Transverse colon (tissue), 4 donors: ENCODE measurements around the gene CEBPE. TPM values are rescaled to one million over a fixed set of nuclear protein-coding genes. Genes with fewer than 3 reads are reported as not detected.
A peak's percentile ranks its signal among the peaks of the same experiment; 100 is the strongest.

Experiments used
- DNase-seq: peaks from one replicate; pipeline ENCODE4 v3.0.0-alpha.2; 2019
- H3K27ac ChIP-seq, 4 donors: fragments of 200-600 bp; sonication (generic); 2 replicates each; pipeline ENCODE4 v1.5.1; 2016 to 2018; ENCODE audit warnings: inconsistent platforms in 4 of 4
- H3K27me3 ChIP-seq: fragments of 200-600 bp; sonication (generic); 2 replicates; pipeline ENCODE4 v1.5.1; 2017; ENCODE audit warnings: inconsistent platforms
- H3K36me3 ChIP-seq, 4 donors: fragments of 200-600 bp; sonication (generic); 2 replicates each; pipeline ENCODE4 v1.5.1; 2017 to 2019; ENCODE audit warnings: inconsistent platforms in 4 of 4
- H3K4me1 ChIP-seq, 4 donors: fragments of 200-600 bp; sonication (generic); 2 replicates each; pipeline ENCODE4 v1.5.1; 2017 to 2020; ENCODE audit warnings: inconsistent platforms in 4 of 4
- H3K4me3 ChIP-seq, 4 donors: fragments of 200-600 bp; sonication (generic); 1 replicate in 1 of 4; 2 replicates in 3 of 4; pipeline versions ENCODE4 v1.5.1 to v1.6.1; 2017 to 2019; ENCODE audit warnings: inconsistent platforms in 4 of 4
- H3K9me3 ChIP-seq, 2 donors: fragments of 200-600 bp; sonication (generic); 2 replicates each; pipeline ENCODE4 v1.5.1; 2017 to 2019; ENCODE audit warnings: inconsistent platforms in 2 of 2
- CTCF ChIP-seq, 5 experiments: fragments of 200-600 bp in 3 of 5; fragments of 450-650 bp in 2 of 5; sonication (generic) in 3 of 5; IDR thresholded peaks; 1 replicate in 2 of 5; 2 replicates in 3 of 5; pipeline ENCODE4 v1.5.1; 2016 to 2017; ENCODE audit warnings: antibody characterized with exemption in 5 of 5, inconsistent platforms in 3 of 5, mild to moderate bottlenecking in 2 of 5, moderate library complexity in 1 of 5
- EP300 ChIP-seq: sonication (generic); formaldehyde crosslinking; IDR thresholded peaks from one replicate; pipeline ENCODE4 v1.6.1; 2017; ENCODE audit warnings: antibody characterized with exemption, low read depth
- POLR2A ChIP-seq: fragments of 450-650 bp; IDR thresholded peaks from one replicate; pipeline ENCODE4 v1.6.1; 2016; ENCODE audit warnings: antibody characterized with exemption, mild to moderate bottlenecking, moderate library complexity
- POLR2AphosphoS5 ChIP-seq, 3 donors: sonication (generic); formaldehyde crosslinking; IDR thresholded peaks; one replicate each; pipeline ENCODE4 v1.6.1; 2016; ENCODE audit warnings: antibody characterized with exemption in 3 of 3
- WGBS, 2 donors: methylation state at CpG; one replicate each; pipeline ENCODE4 v1.1.5; 2018; ENCODE audit warnings: low coverage in 1 of 2; 5-methylcytosine and 5-hydroxymethylcytosine counted together
- in situ Hi-C, 4 donors: fragments of 200-750 bp; cut with MboI; loops; one replicate each; pipeline versions ENCODE4 v1.15.0 to v1.15.1; 2017; ENCODE audit warnings: low sequenced_read_pairs in 3 of 4, low pct_ligation_motif_present in 1 of 4, low pct_unique_long_range_greater_than_20kb in 1 of 4
- intact Hi-C: fragments of 100-400 bp; cut with DNase I; formaldehyde crosslinking; loops from one replicate; pipeline ENCODE4 v1.15.1; 2023; ENCODE audit warnings: low total_unique reads
- small RNA-seq, 4 donors: library from RNA; depleted of rRNA; stranded (forward); fragments of <200 nt; gene quantifications; one replicate each; pipeline ENCODE3, GENCODE V24; 2016
- total RNA-seq, 4 donors: library from RNA; depleted of rRNA; stranded (reverse); fragments of >200 nt; gene quantifications; one replicate each; pipeline ENCODE4 v1.1.0, GENCODE V29; 2016

CEBPE gene
- total RNA-seq, 4 donors from 2014 or later: not detected

- no peaks in the 10 kb centered on the region for H3K27me3 ChIP-seq
- 83% methylated on average over 14 of the region's 14 CpGs; no CpG with 5 or more reads in 1 of the 2 donors for WGBS, 2 donors
- intact Hi-C loops (no loop called here), in situ Hi-C loops (loop anchor here in 2 of 4 donors (10.0 kb wide), 2 partner anchors 83 to 93 kb away; partner anchors contain the start of gene AJUBA (in 1 of the 2))
- H3K36me3 ChIP-seq: peaks cover 0 to 54% (median 19%) of the 10 kb centered on the region in 4 donors
- no peak for TF ChIP-seq POLR2AphosphoS5 (IDR thresholded peaks at IDR 0.05)
- TF ChIP-seq CTCF (IDR thresholded peaks at IDR 0.05): no peak
- no peak for TF ChIP-seq POLR2A
- no peak for TF ChIP-seq EP300
- no peak overlapping the region for H3K4me3 ChIP-seq
- peaks cover 10 to 44% (median 28%) of the 10 kb centered on the region in 4 donors for H3K4me1 ChIP-seq
- no peaks in the 10 kb centered on the region for H3K9me3 ChIP-seq
- DNase-seq: no peak
- peak overlapping the region in 1 of 4 donors; percentile 39 for H3K27ac ChIP-seq
These were observed 50.9 kb downstream of the CEBPE start for GRCh38 chr14:23067847-23068788.

Small RNAs within 50 kb of the gene (small RNA-seq; reads per million reads assigned to genes)
- gene RNU6-1138P: 0 reads per million in 4 donors

Other genes with a start within 250 kb of the CEBPE start
- gene LRP10, start 247.5 kb downstream of the CEBPE start, total RNA-seq: 100 to 1,000 TPM in 3 of 4 donors, 10 to 100 TPM in 1; 88.8 to 232 (median 180) TPM
- gene REM2, start 236.0 kb downstream of the CEBPE start, total RNA-seq: 1 to 10 TPM in 2 of 4 donors, under 1 TPM in 1, not detected in 1; 0.27 to 5.2 (median 2.1) TPM
- gene RBM23, start 200.1 kb downstream of the CEBPE start, total RNA-seq: 100 to 1,000 TPM in 3 of 4 donors, 10 to 100 TPM in 1; 96.4 to 186 (median 114) TPM
- 10 to 100 TPM; 32.2 to 92.3 (median 43.4) TPM for gene PRMT5, start 189.9 kb downstream of the CEBPE start, total RNA-seq
- 10 to 100 TPM; 66.2 to 98.9 (median 85.1) TPM for gene HAUS4, start 162.2 kb downstream of the CEBPE start, total RNA-seq
- 1 to 10 TPM in 3 of 4 donors, not detected in 1; 1.8 to 5.2 (median 3.7) TPM for gene AJUBA, start 136.7 kb downstream of the CEBPE start, total RNA-seq
- gene C14orf93, start 109.1 kb downstream of the CEBPE start, total RNA-seq: 10 to 100 TPM; 17.1 to 41.2 (median 23.9) TPM
- gene PSMB5, start 84.4 kb downstream of the CEBPE start, total RNA-seq: 10 to 100 TPM in 3 of 4 donors, 1 to 10 TPM in 1; 8.6 to 85.1 (median 42.5) TPM
- gene PSMB11, start 77.0 kb downstream of the CEBPE start, total RNA-seq: not detected
- gene CDH24, start 61.7 kb downstream of the CEBPE start, total RNA-seq: 1 to 10 TPM; 1.2 to 6.0 (median 4.2) TPM
- gene ACIN1, start 24.1 kb downstream of the CEBPE start, total RNA-seq: 100 to 1,000 TPM; 137 to 303 (median 222) TPM
- 10 to 100 TPM in 3 of 4 donors, 1 to 10 TPM in 1; 3.6 to 33.7 (median 32.0) TPM for gene C14orf119, start 23.8 kb downstream of the CEBPE start, total RNA-seq
- not detected for gene CIROP, start 14.3 kb downstream of the CEBPE start, total RNA-seq
- 10 to 100 TPM in 3 of 4 donors, 1 to 10 TPM in 1; 5.2 to 29.1 (median 14.2) TPM for gene SLC7A8, start 64.4 kb upstream of the CEBPE start, total RNA-seq
- gene RNF212B, start 118.7 kb upstream of the CEBPE start, total RNA-seq: not detected
- gene HOMEZ, start 166.9 kb upstream of the CEBPE start, total RNA-seq: 10 to 100 TPM in 2 of 4 donors, 1 to 10 TPM in 2; 1.9 to 12.9 (median 8.6) TPM
- gene PPP1R3E, start 183.6 kb upstream of the CEBPE start, total RNA-seq: 10 to 100 TPM in 3 of 4 donors, 1 to 10 TPM in 1; 9.1 to 13.9 (median 11.0) TPM
- gene BCL2L2, start 187.6 kb upstream of the CEBPE start, total RNA-seq: 10 to 100 TPM; 23.9 to 49.0 (median 43.0) TPM
- 100 to 1,000 TPM in 1 of 4 donors, 10 to 100 TPM in 3; 50.0 to 149 (median 63.7) TPM for gene PABPN1, start 202.2 kb upstream of the CEBPE start, total RNA-seq
- 10 to 100 TPM in 1 of 4 donors, 1 to 10 TPM in 3; 4.0 to 14.2 (median 8.5) TPM for gene SLC22A17, start 233.6 kb upstream of the CEBPE start, total RNA-seq
- 10 to 100 TPM in 1 of 4 donors, 1 to 10 TPM in 2, under 1 TPM in 1; 0.60 to 10.5 (median 3.3) TPM for gene EFS, start 245.9 kb upstream of the CEBPE start, total RNA-seq